HG02623 (cell line): Measurements from ENCODE around the gene ATP1B4.

Source experiments
- ATAC-seq: cut with Tn5 transposase; IDR thresholded peaks from one replicate; pipeline ENCODE4 v1.9.1; 2021; ENCODE audit warnings: moderate library complexity; ENCODE audit not compliant: unreplicated experiment

The ATP1B4 gene

DNA sequence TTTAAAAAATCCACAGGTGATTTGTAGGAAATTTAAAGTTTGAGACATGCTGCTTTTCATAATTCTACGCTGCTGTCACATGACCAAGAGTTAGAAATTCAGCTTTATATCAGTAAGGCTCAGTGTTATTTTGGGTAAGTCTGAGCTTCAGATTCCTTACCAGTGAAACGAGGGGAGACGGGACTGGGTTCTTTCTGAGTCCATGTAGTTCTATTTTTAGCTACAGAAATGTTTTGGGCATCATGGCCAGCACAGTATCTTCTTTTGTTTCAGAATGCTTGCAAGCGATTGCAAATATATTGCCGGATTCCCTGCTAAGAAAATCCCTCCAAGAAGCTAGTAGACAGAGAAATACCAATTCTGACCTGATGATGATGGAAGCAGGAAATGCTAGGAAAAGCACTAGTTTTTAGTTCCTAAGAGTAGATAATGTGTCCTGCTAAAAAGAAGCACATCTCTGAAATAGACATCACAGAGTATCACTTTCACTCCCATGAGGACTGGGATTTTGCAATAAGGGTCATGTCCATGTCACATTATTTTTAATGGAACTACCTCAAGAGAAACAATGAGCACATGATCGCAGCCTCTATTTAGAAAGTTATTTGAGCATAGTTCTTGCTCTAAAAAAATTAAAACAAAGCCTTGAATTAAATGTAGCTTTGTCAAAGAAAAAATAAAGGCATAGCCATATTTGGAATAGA is 10.9 kb downstream of the ATP1B4 start:
- ATAC-seq = no peak

DNA sequence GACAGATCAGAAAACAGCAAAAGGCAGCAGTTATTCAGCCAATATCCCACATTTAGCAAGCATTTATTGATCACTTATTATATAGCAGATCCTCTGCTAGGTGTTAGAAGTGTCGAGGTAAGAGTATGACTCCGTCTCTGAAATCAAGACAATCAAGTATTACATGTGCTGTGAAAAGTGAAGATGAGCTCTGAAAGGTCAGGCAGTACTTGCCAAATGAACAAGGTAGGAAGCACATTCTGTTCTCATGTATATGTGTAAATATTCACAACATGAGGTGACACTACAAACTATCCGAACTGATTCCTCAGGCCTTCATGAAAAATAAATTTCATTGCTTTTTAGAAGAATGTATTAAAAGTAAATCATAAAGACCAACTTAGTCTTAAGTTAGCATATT is 15.3 kb downstream of the ATP1B4 start:
- ATAC-seq = no peak

DNA sequence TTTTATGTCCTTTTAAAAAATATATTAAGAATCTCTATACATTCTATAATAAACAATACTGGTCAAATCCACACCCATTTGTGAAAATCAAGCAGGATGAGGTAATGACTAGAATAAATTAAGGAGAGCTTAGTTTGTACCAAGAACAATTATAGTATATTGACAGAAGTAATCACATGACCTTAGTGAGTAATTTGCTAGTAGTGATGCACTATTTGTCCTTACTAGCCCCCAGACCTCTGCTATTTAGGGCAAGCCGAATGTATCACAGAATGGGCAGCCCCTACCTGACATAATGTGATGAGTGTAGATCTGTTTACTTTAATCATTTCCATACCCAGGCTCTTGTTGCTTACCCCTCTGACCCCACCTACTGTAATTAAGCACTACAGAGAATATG is 15.8 kb downstream of the ATP1B4 start:
- ATAC-seq = no peak

DNA sequence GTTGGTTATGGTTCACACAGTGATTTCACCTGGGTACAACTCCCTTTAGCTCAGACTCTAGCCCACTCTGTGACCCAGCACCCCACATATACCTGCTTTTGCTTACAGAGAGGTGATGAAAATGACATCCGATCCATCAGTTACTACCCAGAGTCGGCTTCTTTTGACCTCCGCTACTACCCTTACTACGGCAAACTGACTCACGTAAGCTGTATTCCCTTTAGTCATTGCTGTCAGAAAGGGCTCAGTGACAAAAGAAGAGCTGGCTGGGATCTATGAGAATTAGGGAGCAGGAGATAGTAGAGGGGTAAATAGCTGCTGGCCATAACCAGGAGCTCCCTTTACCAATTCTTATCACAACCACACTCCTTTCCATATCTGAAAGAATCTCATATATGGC is 16.7 kb downstream of the ATP1B4 start:
- ATAC-seq = no peak

DNA sequence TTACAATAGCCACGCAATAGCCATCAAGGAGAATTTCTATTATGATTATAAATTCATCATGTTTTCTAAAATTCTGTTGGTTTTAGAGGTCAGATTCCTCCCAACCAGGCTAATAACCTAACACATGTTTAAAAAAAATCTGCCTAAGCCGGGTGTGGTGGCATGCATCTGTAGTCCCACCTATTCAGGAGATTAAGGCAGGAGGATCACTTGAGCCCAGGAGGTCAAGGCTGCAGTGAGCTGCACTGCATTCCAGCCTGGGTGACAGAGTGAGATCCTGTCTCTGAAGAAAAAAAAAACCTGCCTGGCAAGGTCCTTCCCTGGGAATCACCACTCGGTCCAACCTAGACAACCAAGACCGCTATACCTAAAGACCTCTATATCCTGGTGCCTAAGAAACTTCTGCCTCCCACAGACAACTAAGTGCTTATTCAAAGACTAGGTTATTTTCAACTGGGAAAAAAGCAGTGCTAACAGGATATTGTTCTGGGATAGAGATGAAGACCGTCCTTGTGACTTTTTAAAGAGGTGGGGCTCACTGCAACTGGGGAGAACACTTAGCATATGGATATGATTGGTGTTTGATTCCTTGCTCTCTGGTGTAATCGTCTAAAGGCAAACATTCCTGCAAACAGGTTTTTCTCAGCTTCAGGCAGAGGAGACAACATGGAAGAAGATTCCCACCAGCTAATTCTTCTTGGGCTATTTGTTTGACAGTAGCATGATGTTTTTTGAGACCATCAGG is 18.2 kb downstream of the ATP1B4 start:
- no peak for ATAC-seq

DNA sequence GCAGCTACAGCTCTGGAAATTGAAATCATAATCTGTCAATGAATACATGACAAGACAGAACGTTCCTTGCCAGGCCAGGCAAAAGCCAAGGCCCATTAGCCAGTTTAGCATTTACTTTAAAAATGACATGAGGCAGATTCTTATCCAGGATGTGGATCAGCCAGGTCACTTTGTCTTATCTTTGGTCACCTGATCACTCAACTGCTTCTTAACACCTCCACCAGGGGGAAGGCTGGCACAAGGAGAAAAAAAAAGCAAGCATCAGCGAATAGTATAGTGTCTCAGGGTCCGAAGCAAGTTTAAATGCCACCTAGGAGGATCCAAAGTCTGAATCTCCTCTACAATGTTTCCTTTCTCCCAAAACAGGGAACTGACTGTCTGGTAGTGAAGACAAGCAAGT is 18.8 kb downstream of the ATP1B4 start:
- ATAC-seq = no peak

DNA sequence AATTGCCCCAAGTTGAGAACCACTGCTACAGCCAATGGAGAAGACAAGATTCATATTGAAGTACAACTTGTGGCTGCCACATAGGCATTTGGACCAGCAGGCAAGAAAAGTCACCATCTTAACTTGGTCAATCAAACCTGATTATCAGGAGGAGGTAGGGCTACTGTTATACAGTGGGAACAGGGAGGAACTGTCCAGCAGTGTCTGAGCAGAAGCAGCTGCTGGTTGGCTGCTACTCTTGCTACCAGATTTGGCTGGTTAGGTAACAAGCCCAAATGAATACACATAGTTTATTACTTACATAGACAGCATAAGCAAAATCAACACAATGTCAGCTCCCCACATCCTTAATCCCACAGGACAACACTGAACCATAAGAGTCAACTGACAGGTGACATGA is 39.4 kb downstream of the ATP1B4 start:
- no peak for ATAC-seq

DNA sequence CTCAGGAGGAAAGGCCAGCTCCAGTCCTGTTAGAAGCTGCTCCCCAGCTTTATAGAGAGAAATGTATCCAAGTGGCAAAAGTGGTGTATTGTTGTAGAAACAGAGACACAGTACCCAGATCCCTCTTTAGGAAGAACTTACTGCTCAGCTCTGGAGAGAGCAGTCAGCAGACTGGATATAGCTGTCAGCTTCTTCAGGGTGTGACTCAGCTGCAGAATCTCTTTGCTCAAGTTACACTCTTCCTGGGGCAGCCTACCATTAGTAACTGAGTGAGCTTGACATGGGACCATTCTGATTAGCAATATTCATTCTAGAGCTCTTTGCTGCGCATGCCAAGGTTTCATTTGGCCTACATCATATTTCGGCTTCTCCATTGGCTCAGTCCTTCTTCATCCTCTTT is 40.5 kb downstream of the ATP1B4 start:
- no peak for ATAC-seq

DNA sequence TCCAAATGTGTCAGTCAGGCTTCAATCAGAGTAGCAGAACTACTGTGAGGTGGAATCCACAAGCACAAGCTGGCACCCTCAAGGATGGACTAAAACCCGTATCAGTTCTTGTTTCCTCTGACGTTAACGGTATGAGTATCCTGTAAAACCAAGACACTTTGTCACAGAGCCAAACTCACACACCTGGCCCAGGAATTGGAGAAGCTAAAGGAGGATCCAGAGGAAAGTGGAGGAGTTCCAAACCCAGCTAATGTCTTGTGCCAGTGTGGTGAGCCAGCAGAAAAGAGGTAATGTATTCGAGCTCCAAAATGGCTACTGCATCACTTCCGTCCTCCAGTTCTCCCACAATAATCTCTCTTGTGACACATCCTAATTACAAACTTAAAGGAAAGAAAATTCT is 44.7 kb downstream of the ATP1B4 start:
- ATAC-seq = no peak

DNA sequence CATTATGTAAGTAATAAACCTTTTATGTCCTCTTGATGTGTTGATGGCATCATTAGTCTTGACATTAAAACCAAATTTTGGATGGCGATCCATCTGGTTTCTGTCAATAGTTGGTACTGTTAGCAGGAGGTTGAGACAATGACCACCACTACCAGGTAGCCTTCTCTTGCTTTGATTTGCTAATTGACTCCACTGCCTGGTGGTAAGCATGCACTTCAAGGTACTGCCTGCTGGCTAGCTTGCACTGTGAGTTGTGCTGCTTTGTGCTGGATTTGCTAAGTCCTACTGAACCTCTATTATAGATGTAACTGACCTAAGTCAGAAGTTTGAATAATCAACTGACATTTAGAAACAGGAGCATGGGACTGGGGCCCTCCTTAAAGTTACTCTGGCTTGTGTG is 46.3 kb downstream of the ATP1B4 start:
- no peak for ATAC-seq

DNA sequence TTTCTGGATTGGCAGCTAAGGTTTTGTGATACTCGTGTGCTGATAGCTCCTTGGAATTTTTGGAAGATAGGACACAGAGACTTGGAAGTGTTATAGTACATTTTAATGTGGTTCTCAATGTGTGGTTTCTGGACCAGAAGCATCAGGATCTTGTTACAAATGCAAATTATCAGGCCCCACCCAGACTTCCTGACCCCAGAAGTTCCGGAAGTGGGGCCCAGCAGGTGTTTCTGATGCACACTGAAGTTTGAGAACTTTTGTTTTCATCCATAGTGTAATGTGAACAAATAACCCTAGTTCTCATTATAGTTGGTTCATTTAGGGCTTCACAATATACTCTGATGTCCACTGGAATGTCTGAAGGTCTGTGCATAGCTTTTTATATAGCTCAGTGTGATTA is 57.6 kb downstream of the ATP1B4 start:
- ATAC-seq = peak; percentile 68

DNA sequence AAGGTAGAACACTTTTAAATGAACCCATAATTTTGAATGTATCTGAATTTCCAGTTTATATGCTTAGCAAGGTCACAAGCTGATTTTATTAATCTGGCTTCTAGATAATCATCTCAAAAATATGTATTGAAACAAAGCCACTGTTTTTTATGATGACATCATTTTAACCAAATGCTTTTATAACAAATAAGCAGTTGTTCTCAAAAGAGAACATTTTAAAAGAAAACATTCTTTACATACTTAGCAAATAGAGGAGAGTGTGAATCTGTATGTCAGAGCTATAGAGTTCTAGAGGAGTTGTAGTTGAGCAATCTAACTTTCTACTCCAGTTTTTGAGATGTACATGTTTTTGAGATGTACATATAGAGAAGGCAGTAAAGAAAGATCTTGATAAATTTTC is 64.7 kb downstream of the ATP1B4 start:
- no peak for ATAC-seq

DNA sequence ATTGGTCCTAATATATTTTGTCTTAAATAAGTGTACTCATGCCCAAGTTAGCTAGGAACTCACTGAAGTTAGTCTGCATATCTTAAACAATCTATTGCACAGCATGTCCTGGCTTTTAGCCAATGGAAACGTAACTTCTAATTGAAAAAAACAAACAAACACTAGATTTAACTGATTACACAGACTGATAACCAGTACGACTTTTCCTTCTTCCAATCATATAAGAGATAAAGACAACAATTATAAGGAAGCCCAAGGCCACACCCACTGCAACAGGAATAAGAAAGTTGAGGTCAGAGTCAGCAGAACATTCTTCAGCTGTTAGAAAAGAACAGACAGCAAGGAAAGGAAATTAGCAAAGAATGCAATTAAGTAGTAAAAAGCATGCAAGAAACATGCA is 66.4 kb downstream of the ATP1B4 start:
- no peak for ATAC-seq

DNA sequence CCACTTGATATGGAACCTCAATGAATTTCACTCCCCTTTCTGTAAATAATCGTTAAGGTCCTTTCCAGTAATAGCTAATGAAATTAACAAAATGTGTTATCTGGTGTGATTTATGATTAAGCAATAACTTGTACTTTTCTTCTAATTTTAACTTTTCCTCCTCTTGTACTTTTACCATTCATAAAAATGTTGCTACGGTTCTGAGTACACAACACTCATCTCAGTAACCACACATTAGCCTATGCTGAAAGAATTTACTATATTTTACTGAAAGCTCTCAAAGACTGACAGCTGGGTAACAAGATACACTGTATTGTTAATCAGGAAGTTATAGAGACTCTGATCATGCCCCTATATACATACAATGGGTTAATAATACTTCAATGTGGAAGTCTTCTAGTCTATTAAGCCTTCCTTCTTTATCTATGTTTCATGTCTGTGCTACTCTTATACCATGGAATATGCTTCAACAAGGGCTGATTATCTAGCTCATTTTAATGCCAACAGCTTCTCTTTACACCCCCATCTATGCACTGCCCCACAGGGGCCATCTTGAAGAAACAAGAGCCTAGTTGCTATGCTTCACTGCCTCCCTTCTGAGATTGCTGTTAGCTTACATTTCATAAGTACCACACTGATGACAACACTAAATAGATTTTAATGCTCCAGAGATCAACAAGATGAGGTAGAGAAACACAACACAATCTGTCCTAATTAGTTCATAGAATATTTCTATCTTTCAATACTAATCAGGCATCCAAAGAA is 68.1 kb downstream of the ATP1B4 start:
- no peak for ATAC-seq
